Activated CD4-positive, alpha-beta T cell treated with anti-CD3 and anti-CD28 coated beads, Interleukin-2, amount 50 U/mL, for 4 hours (primary cell): ENCODE results near the gene MYH13.

Experiments
- DNase-seq, 2 experiments: peaks; one replicate each; pipeline ENCODE4 v3.0.0-alpha.2; 2020

MYH13 gene

DNA sequence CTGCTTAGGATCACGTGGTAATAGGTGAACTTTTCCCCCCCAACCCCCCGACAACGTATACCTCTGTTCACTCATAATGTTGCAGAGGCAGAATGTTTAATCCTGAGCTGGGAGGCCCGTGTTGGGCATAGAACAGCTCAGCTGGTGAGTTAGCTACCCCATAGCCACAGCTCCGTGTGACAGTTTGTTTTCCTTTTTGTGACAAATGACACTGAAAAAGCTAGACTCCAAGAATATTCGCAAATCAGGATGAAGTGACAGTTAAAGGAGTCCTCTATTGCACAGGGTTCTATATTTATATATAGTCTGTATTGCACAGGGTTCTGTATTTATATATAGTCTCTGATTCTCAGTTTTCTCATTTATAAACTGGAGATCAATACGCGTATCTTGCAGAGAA lies 33.8 kb downstream of the MYH13 start:
- DNase-seq, result no peak

DNA sequence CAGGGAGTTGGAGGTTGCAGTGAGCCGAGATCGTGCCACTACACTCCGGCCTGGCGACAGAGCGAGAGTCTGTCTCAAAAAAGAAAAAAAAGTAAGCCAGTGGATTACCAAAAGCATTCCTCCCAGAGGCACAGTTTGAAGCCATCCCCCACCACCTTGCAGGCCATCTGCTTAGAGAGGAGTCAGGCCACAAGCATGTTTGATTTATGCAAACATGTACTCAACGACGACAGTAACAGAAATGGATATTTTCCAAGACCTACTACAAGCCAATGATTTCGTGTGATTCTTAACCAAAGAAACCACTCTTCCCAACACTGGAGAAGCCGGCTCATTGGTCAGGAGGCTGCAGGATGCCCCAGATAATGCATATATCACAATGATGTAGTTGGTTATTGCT lies 34.8 kb downstream of the MYH13 start:
- DNase-seq, result no peak

DNA sequence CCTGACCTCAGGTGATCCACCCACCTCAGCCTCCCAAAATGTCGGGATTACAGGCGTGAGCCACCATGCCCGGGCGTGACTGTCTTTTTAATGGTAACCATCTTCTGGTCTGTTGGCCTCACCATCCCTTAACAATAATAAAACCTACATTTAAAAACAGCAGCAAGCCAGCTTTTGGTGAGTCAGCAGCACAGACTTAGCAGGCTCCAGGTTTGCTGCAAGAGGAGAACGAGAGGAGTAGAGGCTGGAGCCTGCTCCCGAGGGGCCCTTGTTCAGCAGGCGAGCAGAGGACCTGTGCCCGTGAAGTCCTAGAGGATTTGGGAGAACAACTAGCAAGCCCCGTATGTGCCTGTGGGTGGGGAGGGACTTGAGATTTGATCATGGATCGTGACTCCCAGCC lies 35.7 kb downstream of the MYH13 start:
- no peak for DNase-seq

DNA sequence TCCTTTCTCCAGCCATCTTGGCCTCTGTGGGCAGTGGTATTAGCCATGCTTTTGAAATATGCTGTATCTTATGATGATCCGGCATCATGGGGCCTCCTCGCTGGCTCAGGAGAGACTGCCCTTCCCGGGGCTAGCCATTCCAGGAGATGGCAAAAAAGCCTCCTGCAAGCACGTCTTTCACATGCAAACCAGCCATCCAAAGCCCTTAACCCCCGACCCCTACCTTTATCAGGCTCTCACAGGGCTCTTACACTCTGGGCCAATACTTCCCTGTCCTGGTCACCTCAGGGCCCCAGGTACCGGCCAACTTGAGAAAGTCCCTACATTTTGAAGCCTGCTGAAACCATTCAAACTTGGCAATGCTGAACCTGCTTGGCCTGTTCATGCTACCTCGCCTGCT lies 36.4 kb downstream of the MYH13 start:
- no peak for DNase-seq

DNA sequence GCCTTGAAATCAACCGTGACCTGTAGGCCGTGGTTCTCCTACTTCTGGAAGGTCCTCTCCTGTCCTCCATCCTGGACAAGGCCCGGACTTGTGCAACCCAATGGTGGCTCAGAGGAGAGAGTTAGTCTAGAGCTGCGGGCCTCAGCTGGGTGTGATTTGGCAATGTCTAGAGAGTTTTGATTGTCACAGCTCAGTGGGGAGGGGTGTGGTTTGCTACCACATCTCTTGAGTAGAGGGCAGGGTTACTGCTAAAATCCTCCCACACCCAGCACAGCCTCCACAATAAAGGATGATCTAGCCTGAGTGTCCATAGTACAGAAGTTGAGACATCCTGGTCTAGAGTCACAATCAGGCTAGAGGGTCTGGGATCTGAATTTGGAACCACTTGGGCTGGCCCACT lies 40.3 kb downstream of the MYH13 start:
- no peak for DNase-seq

DNA sequence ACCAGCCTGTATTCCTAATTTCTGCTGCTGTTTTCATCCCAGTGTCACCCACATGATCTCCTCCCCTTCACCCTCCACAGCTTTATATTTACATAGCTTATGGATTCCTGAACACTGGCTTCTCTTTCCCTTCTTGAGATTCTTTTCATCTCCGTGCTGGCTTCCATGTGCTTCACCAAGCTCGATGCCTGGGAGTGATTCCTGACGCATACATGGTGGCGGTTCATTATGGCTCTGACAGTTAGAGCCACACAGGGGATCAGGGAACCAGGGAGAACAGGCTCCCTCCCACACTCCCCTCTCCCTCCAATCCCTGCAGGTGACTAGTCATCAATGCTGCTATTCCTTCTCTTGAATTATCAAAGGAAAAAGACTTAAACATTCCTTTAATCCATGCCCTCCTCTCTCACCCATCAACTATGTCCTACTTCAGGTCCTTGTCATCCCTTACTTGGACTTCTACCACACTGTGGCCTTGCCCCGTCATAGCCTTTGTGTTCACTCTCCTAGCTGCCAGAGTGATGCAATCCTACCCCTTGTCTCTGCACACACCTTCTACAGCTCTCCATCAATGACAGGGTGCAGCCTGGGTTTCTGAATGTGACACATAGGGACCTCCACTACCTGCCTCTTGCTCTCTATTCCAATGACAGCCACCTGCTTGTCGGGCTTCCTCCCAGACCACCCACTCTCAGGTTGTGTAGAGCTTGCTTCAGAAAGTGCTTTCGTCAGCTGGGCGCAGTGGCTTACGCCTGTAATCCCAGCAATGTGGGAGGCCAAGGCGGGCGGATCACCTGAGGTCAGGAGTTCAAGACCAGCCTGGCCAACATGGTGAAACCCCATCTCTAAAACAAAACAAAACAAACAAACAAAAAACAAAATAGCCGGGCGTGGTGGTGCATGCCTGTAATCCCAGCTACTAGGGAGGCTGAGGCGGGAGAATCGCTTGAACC lies 43.6 kb downstream of the MYH13 start:
- no peak for DNase-seq

DNA sequence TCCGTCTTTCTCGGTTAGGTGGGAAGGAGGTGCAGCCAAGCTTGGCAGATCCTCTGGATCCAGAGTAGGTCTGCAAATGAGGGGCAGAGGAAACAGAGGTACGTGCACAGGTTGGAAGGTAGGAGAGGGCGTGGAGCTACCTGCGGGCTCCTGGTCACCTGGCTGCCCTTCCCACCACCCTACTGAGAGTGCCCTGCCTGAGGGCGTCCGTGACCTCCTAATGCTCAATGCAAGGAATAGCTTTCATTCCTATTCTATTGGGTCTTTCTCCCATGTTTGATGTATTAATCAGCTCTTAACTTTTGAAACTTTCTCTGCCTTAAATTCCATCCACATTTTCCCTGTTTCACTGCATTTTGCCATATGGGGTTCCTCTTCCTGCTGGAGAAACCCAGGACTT lies 44.6 kb downstream of the MYH13 start:
- DNase-seq, result no peak

DNA sequence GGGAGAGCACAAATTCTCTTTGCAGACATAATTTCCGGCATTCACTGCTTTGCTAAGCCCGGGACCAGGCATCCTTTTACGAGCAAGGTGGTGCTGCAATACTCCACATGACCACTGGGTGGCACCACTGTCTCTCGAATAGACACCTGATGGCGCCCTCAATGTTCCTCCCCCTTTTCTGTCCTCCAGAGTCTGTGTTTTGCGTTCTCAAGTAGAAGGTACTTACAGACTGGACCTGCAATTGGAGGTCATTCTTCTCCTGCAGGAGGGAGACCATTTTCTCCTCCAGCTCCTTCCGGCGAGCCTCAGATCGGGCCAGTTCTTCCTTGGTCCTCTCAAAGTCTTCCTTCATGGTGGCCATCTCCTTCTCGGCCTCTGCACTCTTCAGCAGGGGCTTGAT lies 45.2 kb downstream of the MYH13 start:
- peak; percentile 21 to 45 for DNase-seq

DNA sequence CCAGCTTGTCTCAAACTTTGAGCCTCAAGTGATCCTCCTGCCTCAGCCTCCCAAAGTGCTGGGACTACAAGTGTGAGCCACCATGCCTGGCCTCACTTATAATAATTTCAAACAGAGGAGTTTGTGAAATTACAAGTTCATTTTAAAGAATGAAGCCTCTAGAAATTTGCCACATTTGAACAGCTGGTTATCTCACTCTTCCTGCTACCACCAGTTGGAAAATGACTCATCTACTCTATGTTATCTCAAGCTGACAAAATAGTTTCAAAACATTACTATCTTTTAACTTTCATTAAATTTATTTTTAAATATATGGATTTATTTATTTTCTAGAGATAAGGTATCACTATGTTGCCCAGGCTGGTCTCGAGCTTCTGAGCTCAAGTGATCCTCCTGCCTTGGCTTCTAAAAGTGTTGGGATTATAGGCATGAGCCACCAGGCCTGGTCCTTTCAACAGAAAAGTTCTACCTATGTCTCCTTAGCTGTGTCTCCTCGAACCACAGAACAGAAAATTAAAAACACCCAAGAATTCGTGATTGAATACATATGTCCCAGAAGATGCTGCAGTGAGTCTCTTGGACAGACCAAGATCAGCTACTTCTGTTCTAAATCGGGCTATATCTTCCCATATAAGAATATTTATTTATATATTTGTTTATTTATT lies 47.6 kb downstream of the MYH13 start:
- no peak for DNase-seq

DNA sequence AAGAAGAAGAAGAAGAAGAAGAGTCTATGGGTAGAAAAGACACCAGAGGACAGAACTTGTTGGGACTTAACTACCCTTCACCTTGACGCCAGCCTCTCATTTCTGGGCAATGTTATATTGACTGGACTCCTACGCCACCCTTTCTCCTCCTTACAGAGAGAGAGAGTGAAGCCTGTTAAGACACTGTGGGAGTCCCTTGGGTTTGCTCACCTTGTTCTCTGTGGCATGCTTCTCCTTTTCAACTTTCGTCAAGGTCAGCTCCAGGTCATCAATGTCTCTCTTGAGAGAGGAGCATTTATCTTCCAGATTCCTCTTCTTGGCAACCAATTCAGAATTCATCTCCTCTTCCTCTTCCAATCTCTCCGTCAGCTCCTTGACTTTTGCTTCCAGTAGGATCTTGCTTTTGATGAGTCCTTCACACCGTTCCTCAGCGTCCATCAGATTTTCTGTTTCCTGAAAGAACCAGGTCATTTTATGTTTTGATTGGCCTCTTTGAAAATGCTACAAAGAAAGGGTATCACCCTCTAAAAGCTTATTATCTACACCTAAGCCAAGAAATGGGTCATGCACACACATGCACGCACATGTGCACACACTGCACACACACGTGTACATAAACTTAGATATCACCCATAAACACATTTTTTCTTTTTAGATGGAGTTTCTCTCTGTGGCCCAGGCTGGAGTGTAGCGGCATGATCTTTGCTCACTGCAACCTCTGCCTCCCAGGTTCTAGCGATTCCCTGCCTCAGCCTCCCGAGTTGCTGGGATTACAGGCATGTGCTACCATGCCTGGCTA lies 48.8 kb downstream of the MYH13 start:
- DNase-seq, result no peak

DNA sequence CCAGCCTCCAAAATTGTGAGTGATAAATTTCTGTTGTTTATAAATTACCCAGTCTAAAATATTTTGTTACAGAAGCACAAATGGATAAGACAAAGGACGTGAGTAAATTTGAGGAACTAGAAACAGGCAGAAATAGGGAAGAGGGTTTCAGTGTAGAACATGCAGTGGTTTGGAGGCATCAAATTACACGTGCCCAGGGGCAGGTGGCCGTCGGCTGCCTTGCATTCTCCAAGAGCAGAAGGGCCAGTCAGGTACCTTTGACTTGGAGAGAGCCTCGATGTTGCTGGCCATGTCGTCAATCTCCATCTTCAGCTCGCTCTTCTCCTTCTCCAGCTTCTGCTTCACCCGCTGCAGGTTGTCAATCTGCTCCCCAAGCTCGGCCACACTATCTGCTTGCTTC lies 54.3 kb downstream of the MYH13 start:
- DNase-seq, result no peak

DNA sequence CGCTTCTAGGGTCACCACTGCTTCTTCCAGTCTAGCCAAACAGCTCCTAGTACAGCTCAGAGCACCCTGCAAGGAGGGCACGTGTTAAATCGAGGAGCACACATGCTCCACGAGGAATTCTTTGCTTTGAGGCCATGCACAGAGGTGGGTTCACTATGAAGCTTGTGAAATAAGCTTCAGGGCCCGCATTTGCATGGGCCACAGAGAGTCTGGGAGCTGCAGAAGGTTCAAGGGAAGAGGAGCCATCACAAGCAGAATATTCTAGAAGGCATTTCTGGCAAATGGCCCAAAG lies 55.3 kb downstream of the MYH13 start:
- DNase-seq, result no peak

DNA sequence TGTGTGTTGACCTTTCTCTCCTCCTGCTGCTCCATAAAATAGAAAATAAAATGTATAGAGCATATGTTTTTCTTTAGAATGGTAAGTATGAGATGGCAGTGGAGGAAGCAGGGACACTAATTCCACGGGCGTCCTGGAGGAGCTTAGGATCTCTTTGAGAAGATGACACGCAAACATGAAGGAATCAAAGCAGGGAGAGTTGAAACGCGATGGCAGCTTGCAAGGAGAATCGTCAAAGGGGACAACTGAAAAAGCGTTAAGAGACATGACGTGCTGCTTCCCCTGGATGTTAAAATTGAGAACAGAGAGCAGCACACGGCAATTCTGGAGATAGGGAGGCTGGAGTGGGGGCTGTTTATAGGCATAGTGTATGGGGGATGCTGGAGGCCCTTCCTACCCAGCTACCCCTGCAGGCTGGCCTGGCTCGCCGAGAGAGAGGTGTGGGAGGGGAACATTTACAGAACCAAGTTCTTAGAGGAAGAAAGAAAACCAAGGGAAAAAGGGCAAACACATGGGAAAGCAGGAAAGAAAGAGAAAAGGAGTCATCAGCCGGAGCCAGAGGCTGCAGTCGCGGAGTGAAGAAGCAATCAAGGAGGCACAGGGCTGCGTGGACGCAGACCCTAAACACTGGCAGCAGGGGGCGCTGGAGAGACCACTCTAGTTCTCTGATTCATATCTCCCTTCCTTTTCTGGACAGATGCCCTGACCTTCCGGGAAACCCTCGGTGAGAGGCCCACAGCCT lies 55.8 kb downstream of the MYH13 start:
- peak; percentile 2 to 4 for DNase-seq

DNA sequence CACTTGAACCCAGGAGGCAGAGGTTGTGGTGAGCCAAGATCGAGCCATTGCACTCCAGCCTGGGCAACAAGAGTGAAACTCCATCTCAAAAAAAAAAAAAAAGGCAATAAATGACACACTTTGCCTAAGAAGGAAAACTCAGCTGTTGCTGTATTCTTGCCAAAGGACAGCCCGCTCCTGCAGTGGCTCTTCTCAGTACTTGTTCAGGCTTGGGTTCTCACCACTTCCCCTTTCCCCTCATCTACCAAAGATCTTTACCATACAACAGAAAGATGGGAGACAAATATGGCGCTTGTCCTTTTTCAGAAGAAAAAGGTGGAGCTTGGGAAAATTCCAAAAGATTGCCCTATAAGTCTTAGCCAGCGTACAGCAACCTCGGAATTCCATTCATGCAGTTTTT lies 58.5 kb downstream of the MYH13 start:
- no peak for DNase-seq

DNA sequence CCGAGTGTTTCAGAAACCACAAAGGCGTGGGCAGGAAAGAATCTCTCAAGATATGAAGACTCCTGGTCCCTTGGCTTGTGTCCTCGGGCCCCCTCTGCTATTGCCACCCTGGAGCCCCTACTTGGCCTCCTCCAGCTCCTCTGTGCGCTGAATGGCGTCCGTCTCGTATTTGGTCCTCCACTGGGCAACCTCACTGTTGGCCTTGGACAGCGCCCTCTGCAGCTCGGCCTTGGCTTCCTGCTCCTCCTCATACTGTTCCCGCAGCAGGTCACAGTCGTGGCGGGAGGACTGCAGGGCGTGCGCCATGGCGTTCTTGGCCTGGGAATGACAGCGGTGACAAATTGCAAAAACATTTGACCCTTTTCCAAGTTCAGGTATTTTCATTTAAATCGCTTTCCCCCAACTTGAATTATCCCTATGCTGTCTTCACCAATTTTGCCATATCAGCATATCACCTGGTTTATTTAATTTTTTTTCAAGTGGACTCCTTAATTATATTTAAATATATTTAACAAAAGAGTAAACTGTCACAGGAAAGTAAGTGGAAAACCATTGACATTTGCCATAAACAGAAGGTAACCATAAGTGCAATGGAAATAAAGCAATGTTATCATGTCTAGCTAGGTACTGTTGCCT lies 59.7 kb downstream of the MYH13 start:
- no peak for DNase-seq

DNA sequence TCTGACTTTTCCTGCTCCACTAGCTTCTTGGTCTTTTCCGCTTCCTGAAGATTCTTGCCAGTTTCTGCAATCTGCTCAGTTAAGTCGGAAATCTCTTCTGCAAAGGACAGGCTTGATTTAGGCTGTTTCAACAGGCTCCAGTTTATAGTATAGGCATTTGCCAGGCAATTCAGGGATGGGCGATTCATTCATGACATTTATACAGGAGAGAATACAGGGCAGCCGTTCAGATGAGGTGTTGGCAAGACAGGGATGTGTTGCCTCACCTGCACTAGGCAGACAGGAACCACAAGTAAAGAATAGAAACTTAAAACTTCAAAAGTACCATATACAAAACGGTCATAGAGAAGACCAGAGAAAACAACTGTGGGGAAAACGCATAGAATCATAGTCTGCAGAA lies 61.7 kb downstream of the MYH13 start:
- DNase-seq, result no peak

DNA sequence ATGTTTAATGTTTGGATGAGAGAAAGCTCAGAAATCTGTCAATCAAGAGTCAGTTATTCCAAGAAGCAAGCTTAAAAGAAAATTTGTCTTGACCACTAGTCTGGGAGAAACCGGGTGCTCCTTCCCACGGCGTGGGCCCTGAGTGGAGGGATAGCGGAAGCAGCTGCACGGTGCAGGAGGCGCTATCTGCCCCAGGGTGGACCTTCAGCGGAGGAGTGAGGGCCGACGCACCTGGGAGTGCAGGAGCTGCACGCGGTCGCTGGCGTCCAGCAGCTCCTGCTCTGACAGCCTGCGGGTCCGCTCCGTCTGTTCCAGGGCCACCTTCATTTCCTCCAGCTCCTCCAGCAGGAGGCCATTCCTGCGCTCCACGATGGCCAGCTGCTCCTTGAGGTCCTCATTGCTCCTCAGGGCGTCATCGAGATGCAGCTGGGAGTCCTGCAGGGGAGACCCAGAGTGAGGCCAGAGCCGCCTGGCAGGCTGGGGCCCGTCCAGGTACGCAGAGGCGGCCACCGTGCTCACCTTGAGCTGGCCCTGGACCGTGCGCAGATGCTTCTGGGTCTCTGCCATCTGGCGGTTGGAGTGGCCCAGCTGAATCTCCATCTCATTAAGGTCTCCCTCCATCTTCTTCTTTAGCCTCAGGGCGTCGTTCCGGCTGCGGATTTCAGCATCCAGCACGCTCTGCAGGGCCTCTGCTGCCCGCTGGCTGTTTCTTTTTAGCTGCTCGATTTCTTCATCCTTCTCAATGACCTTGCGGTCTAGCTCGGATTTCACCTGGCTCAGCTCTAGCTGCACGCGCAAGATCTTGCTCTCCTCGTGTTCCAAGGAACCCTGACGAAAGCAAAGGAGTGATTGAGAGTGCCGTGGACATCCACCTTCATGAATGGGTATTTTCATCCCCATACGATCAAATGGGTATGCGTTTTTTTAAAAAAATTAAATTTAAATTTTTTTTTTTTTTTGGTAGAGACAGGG lies 63.5 kb downstream of the MYH13 start:
- DNase-seq, result no peak

DNA sequence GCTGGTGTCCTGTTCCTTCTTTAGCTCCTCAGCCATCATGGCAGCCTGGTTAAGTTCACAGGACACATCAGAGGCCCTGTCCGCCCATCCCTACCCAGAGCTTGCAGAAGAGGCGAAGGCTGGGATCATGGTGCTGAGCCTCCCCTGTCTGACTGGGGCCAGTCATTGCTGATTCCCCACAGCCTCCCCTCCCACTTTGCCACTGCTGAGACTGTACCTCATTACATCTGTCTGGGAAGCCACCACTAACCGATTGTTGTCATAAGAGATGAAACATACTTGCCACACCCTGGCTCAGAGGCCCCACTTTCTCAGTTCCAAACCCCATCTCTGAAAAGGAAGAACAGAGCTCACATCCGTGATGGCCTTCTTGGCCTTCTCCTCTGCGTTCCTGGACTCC lies 66.2 kb downstream of the MYH13 start:
- DNase-seq, result no peak

DNA sequence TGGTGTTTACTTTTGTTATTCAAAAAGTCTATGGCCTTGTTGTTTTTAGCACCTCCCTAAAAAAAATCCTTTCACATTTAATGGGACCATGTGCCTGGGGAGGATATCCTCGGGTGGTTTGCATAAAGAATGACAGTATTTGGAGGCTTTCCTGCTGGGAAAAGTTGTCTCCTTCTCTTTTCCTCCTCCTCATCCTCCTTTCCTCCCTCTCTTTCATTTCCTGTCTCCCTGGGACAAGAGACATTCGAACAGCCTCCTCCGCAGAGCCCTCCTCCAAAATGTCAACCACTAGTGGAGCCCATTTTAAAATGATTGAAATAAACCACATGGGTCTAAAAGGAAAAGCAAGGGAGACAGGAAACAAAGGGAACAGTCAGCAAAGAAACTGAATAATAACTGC lies 67.4 kb downstream of the MYH13 start:
- no peak for DNase-seq

DNA sequence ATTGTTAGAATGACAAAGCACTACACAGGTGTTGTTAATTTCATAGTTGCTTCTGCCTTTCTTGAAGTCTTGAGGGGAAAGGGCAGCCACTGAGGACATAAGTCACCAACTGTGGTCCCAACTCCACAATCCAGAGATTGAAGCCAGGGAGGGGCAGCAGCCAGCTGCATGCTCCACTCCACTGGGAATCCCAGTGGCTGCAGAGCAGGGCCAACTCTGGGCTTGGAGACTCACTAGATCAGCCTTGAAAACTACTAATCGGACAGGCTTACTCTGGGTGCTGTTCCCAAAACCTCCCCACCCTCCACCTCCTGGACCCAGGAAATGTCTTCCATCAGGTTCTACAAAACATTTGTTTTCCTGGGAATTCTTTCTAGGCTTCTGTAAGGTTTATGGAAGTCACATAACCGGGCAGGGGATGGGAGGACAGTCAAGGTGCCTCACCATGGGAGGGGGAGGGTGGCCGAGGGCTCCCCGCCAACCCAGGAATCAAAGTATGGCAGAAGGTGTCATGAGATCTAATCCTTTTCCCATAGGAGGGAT lies 68.0 kb downstream of the MYH13 start:
- no peak for DNase-seq

DNA sequence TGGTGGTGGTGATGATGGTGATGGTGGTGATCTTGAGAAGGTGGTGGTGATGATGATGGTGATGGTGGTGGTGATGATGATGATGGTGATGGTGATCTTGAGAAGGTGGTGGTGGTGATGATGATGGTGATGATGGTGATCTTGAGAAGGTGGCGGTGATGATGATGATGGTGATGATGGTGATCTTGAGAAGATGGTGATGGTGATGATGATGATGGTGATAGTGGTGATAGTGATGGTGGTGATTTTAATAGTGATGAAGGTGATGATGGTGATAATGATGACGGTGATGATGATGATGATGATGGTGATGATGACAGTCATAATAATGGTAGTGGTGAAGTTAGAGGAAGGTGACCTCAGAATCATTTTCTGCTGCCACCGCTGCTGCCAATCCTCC lies 75.1 kb downstream of the MYH13 start:
- DNase-seq, result no peak
